ENCODE data around the gene AXIN2. TPM values are rescaled to one million over a fixed set of nuclear protein-coding genes. Genes with fewer than 3 reads are reported as not detected.

The AXIN2 gene, protein sequence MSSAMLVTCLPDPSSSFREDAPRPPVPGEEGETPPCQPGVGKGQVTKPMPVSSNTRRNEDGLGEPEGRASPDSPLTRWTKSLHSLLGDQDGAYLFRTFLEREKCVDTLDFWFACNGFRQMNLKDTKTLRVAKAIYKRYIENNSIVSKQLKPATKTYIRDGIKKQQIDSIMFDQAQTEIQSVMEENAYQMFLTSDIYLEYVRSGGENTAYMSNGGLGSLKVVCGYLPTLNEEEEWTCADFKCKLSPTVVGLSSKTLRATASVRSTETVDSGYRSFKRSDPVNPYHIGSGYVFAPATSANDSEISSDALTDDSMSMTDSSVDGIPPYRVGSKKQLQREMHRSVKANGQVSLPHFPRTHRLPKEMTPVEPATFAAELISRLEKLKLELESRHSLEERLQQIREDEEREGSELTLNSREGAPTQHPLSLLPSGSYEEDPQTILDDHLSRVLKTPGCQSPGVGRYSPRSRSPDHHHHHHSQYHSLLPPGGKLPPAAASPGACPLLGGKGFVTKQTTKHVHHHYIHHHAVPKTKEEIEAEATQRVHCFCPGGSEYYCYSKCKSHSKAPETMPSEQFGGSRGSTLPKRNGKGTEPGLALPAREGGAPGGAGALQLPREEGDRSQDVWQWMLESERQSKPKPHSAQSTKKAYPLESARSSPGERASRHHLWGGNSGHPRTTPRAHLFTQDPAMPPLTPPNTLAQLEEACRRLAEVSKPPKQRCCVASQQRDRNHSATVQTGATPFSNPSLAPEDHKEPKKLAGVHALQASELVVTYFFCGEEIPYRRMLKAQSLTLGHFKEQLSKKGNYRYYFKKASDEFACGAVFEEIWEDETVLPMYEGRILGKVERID
- 2.3 and 2.4 TPM in 2 replicates for total RNA-seq (2014; rRNA removed; shearing (Covaris generic))
- polyA plus RNA-seq (2016; fragmentation: Nextera tagmentation; extraction: Ambion mirVana), result 0.46 and 0.94 TPM in 2 replicates

DNA sequence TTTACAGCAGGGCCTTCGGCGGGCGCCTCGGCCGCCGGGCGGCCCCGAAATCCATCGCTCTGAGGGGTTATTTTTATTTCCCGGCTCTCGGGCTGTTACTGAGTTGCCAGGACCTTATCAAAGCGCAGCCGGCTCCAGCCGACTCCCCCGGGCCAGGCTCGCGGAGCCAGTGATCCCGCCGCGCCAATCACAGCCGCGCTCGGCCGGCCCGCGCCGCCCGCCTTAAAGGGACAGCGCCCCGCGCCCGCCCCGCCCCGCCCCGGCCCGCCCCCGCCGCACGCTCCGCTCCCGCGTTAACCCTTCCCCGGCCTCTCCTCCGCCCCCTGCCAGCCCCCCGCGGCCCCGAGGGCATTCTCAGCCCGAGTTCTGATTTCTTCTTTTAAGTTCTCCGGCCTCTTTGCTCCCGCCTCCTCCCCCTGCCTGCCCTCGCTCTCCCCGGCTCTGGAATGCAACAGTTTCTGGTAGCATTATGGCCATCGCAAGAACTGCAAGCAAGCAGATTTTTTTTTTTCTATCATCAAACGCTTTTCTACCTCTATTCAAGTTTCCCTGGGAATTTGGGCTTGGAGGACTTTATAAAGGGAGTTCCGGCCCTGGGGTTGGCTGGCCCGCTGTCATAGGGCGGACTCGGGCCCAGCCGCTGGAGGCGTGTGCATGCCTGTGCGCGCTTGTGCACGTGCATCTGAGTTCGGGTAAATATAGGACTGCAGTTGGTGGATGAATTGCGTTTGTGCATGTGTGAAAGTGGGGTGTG lies at the start of gene AXIN2:
Gene AXIN2 (minus strand): TSS at position 197 of the 754 bp plus-strand sequence. CDS start 3,028 bp downstream, outside the sequence.
- no peaks in the 10 kb centered on the region for H3K9me3 ChIP-seq (ENCODE audit: low read depth)
- peak within 1 kb of the TSS; percentile 74 for H3K27ac ChIP-seq
- peak within 1 kb of the TSS; percentile 82 for H3K9ac ChIP-seq
- H3K4me2 ChIP-seq (ENCODE audit: unreplicated experiment), result peak within 1 kb of the TSS; percentile 89
- no peaks in the 10 kb centered on the region for H3K79me2 ChIP-seq (ENCODE audit: insufficient read depth)
- peak within 1 kb of the TSS; percentile 75 for H3K4me3 ChIP-seq
- peaks cover 12% of the 10 kb centered on the region; the same call in 1 of the 2 replicates for H3F3A ChIP-seq (ENCODE audit: insufficient read depth)
- H2AFZ ChIP-seq, result peak within 1 kb of the TSS; percentile 91
- 2 to 3% methylated on average over 41 to 51 of the region's 65 CpGs for WGBS, 2 experiments (ENCODE audit: low coverage in 1 of 2, low lambda C conversion rate in 2 of 2, missing lambda C conversion rate in 2 of 2)
- H3K36me3 ChIP-seq (ENCODE audit: low read depth), result no peaks in the 10 kb centered on the region
- no peak for TF ChIP-seq EZH2phosphoT487 (IDR thresholded peaks at IDR 0.05; ENCODE audit: insufficient read depth, low read depth)
- no peak for TF ChIP-seq EZH2 (IDR thresholded peaks at IDR 0.05; ENCODE audit: insufficient read depth, poor library complexity, severe bottlenecking)
- H3K9me2 ChIP-seq (ENCODE audit: insufficient read depth), result no peaks in the 10 kb centered on the region
- in situ Hi-C loops (cut with MboI), result loop anchor here (25.0 kb wide), 1 partner anchor 601 kb away; no protein-coding TSS in a partner anchor
- no peaks in the 10 kb centered on the region for H3K27me3 ChIP-seq (replicated peaks; ENCODE audit: insufficient read depth)
- H3K4me1 ChIP-seq (ENCODE audit: insufficient read depth), result peaks cover 3% of the 10 kb centered on the region
- DNase-seq, result peak; percentile 96
- no peaks in the 10 kb centered on the region for H4K20me1 ChIP-seq (ENCODE audit: insufficient read depth)

DNA sequence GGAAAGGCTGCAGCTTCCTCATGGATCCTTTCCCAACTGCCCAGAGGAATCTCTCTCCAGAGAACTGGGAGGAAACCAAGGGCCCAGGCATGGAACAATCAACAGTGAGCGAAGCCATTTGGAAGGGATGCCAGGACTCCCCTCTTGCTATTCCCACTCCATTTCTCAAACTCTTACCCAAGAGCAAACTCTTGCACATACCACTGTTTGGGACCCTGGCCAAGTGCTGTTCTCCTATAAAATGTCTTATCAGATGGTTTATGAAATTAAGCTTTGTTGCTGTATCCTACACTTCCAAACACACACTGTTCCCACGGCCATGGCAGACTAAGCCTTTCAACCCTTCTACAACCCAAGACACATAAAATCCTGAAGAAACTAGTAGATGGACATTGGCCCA lies 48.3 kb upstream of the AXIN2 start:
- 80 to 88% methylated on average over 2 of the region's 2 CpGs for WGBS, 2 experiments (ENCODE audit: low coverage in 1 of 2, low lambda C conversion rate in 2 of 2, missing lambda C conversion rate in 2 of 2)
- Histone ChIP-seq H3K36me3 (ENCODE audit: low read depth) (no peaks in the 10 kb centered on the region), H3K27ac (no peak overlapping the region), H3K79me2 (ENCODE audit: insufficient read depth) (no peaks in the 10 kb centered on the region), H2AFZ (no peak overlapping the region), H4K20me1 (ENCODE audit: insufficient read depth) (no peaks in the 10 kb centered on the region), H3K9me2 (ENCODE audit: insufficient read depth) (no peaks in the 10 kb centered on the region), H3K27me3 (replicated peaks; ENCODE audit: insufficient read depth) (no peaks in the 10 kb centered on the region), H3K4me2 (ENCODE audit: unreplicated experiment) (no peak overlapping the region), H3K4me1 (ENCODE audit: insufficient read depth) (no peaks in the 10 kb centered on the region), H3K9ac (no peak overlapping the region), H3K9me3 (ENCODE audit: low read depth) (no peaks in the 10 kb centered on the region), H3F3A (ENCODE audit: insufficient read depth) (no peaks in the 10 kb centered on the region), H3K4me3 (no peak overlapping the region)
- no peak for TF ChIP-seq EZH2 (IDR thresholded peaks at IDR 0.05; ENCODE audit: insufficient read depth, poor library complexity, severe bottlenecking)
- TF ChIP-seq EZH2phosphoT487 (IDR thresholded peaks at IDR 0.05; ENCODE audit: insufficient read depth, low read depth), result no peak
- DNase-seq, result no peak
- in situ Hi-C loops (cut with MboI), result no loop called here

DNA sequence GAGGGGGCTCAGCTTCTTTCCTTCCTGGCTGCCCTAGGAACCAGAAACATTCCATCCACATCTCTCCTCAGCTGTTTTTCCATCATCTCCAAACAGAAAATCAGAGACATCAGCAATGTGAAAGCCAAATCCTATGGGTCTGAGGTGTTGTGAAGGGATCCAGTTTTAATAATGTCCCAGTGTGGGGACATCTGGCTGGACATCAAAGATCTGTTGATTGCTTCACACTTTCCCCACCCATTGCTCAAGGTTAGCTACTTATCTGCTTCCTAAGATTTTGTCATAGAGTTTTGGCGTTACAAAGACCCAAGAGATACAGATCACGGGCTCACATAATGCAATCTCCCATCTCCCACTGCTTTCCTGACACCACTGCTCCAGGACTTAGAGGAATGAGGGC lies 47.8 kb upstream of the AXIN2 start:
- Histone ChIP-seq H3K4me3 (no peak overlapping the region), H3K9me2 (ENCODE audit: insufficient read depth) (no peaks in the 10 kb centered on the region), H3K27ac (no peak overlapping the region), H3K27me3 (replicated peaks; ENCODE audit: insufficient read depth) (no peaks in the 10 kb centered on the region), H3F3A (ENCODE audit: insufficient read depth) (no peaks in the 10 kb centered on the region), H3K9me3 (ENCODE audit: low read depth) (no peaks in the 10 kb centered on the region), H2AFZ (no peak overlapping the region), H4K20me1 (ENCODE audit: insufficient read depth) (no peaks in the 10 kb centered on the region), H3K4me2 (ENCODE audit: unreplicated experiment) (no peak overlapping the region), H3K36me3 (ENCODE audit: low read depth) (no peaks in the 10 kb centered on the region), H3K9ac (no peak overlapping the region), H3K79me2 (ENCODE audit: insufficient read depth) (no peaks in the 10 kb centered on the region), H3K4me1 (ENCODE audit: insufficient read depth) (no peaks in the 10 kb centered on the region)
- 88 to 90% methylated on average over 2 of the region's 2 CpGs for WGBS, 2 experiments (ENCODE audit: low coverage in 1 of 2, low lambda C conversion rate in 2 of 2, missing lambda C conversion rate in 2 of 2)
- in situ Hi-C loops (cut with MboI), result no loop called here
- TF ChIP-seq EZH2 (IDR thresholded peaks at IDR 0.05; ENCODE audit: insufficient read depth, poor library complexity, severe bottlenecking) (no peak), EZH2phosphoT487 (IDR thresholded peaks at IDR 0.05; ENCODE audit: insufficient read depth, low read depth) (no peak)
- no peak for DNase-seq

DNA sequence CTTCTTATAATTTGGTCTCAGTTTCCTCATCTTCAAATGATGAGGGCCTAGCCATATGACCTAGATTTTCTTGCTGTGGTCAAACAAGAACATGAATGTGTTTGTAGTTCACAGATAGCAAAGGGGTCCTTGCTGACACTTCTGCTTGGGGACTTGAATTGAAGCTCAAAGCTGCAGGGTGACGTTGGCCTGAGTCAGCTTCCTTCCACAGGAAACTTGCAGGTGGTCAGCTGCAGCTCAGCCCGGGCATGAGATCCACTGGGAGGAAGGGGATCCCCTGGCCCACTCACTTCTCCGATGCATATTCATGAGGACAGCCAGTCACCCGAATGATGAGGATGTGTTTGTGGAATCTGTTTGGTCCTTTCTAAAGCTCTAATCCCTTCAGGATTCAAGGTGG lies 42.6 kb upstream of the AXIN2 start:
- WGBS, 2 experiments (ENCODE audit: low coverage in 1 of 2, low lambda C conversion rate in 2 of 2, missing lambda C conversion rate in 2 of 2), result 72 to 83% methylated on average over 4 of the region's 4 CpGs
- no peak overlapping the region for H3K4me2 ChIP-seq (ENCODE audit: unreplicated experiment)
- no peak for DNase-seq

More for the DNA sequence above, 42.6 kb upstream of the AXIN2 start:
- no peak overlapping the region for H3K9ac ChIP-seq
- H2AFZ ChIP-seq, result no peak overlapping the region
- in situ Hi-C loops (cut with MboI), result no loop called here
- TF ChIP-seq EZH2phosphoT487 (IDR thresholded peaks at IDR 0.05; ENCODE audit: insufficient read depth, low read depth) (no peak), EZH2 (IDR thresholded peaks at IDR 0.05; ENCODE audit: insufficient read depth, poor library complexity, severe bottlenecking) (no peak)
- H3K36me3 ChIP-seq (ENCODE audit: low read depth), result no peaks in the 10 kb centered on the region
- H3K4me1 ChIP-seq (ENCODE audit: insufficient read depth), result no peaks in the 10 kb centered on the region
- H4K20me1 ChIP-seq (ENCODE audit: insufficient read depth), result no peaks in the 10 kb centered on the region
- H3F3A ChIP-seq (ENCODE audit: insufficient read depth), result no peaks in the 10 kb centered on the region
- H3K27ac ChIP-seq, result no peak overlapping the region
- H3K79me2 ChIP-seq (ENCODE audit: insufficient read depth), result no peaks in the 10 kb centered on the region
- H3K4me3 ChIP-seq, result no peak overlapping the region
- H3K9me2 ChIP-seq (ENCODE audit: insufficient read depth), result no peaks in the 10 kb centered on the region
- H3K27me3 ChIP-seq (replicated peaks; ENCODE audit: insufficient read depth), result no peaks in the 10 kb centered on the region
- H3K9me3 ChIP-seq (ENCODE audit: low read depth), result no peaks in the 10 kb centered on the region
